GM12878 (cell line): ENCODE data around the gene CD151. TPM values are rescaled to one million over a fixed set of nuclear protein-coding genes. Genes with fewer than 3 reads are reported as not detected.

ENCODE experiments used
- ATAC-seq: fragments of 200-7000 bp; cut with Tn5 transposase; 3 replicates; pipeline ENCODE4 v1.9.1; 2020; ENCODE audit warnings: mild to moderate bottlenecking, moderate library complexity
- BruUV-seq: library from RNA; stranded (reverse); fragments of 400-500 nt; replicated peaks from 2 replicates; lab custom pipeline; 2021; lab: Mats Ljungman, UMichigan
- CTCF ChIA-PET: fragments of 300-600 bp; sonication (Branson Sonifier 250); formaldehyde crosslinking; extraction: SDS; loops from one replicate; lab custom pipeline; 2021; ENCODE audit warnings: inconsistent platforms; lab: Yijun Ruan, JAX
- POLR2A ChIA-PET: fragments of 350-600 bp; formaldehyde crosslinking; extraction: SDS; loops from one replicate; lab custom pipeline; 2021; ENCODE audit warnings: inconsistent platforms; lab: Charles Lee
- RAD21 ChIA-PET: fragments of 300-600 bp; sonication (Branson Sonifier 250); formaldehyde crosslinking; loops from one replicate; lab custom pipeline; 2023; ENCODE audit warnings: antibody characterized with exemption; ENCODE audit not compliant: unreplicated experiment; lab: Charles Lee
- SMC1A ChIA-PET: fragments of 300-600 bp; sonication (Branson Sonifier 250); formaldehyde crosslinking; loops from one replicate; lab custom pipeline; 2023; ENCODE audit not compliant: unreplicated experiment, uncharacterized antibody; lab: Charles Lee
- DNase-seq: peaks from one replicate; pipeline ENCODE4 v3.0.0-alpha.2; 2011; ENCODE audit warnings: low read depth, low spot score
- FAIRE-seq: peaks from 3 replicates; lab custom pipeline; 2011; peaks lifted over from hg19 to GRCh38; lab: Jason Lieb, UNC
- H2AFZ ChIP-seq: 2 replicates; pipeline ENCODE4 v1.6.0; 2011; ENCODE audit warnings: low read depth, low read length, control low read depth; ENCODE audit not compliant: control insufficient read depth
- H3K27ac ChIP-seq: 2 replicates; pipeline ENCODE4 v1.5.1; 2011; ENCODE audit warnings: control low read depth; ENCODE audit not compliant: control insufficient read depth, insufficient read depth
- H3K27me3 ChIP-seq, 2 experiments: replicated peaks in 1 of 2; 2 replicates each; pipeline versions ENCODE4 v1.6.0 to v1.6.1; 2011; ENCODE audit warnings: low read length in 1 of 2; ENCODE audit not compliant: control insufficient read depth in 2 of 2, insufficient read depth in 2 of 2
- H3K36me3 ChIP-seq, 2 experiments: 2 replicates each; pipeline ENCODE4 v1.5.1; 2011; ENCODE audit warnings: low read length in 1 of 2; ENCODE audit not compliant: control insufficient read depth in 2 of 2, insufficient read depth in 2 of 2
- H3K4me1 ChIP-seq: 2 replicates; pipeline ENCODE4 v1.6.1; 2011; ENCODE audit warnings: mild to moderate bottlenecking, low read length, moderate library complexity, mixed read lengths; ENCODE audit not compliant: control insufficient read depth, insufficient read depth
- H3K4me2 ChIP-seq: 2 replicates; pipeline ENCODE4 v1.6.0; 2011; ENCODE audit warnings: control low read depth; ENCODE audit not compliant: control insufficient read depth, insufficient read depth
- H3K4me3 ChIP-seq: fragments of 200-600 bp; sonication (generic); 2 replicates; pipeline ENCODE4 v1.5.1; 2016
- H3K79me2 ChIP-seq: 2 replicates; pipeline ENCODE4 v1.6.0; 2011; ENCODE audit warnings: low read length; ENCODE audit not compliant: control insufficient read depth, insufficient read depth
- H3K9ac ChIP-seq: 2 replicates; pipeline ENCODE4 v1.8.0; 2011; ENCODE audit warnings: low read length, control low read depth, mixed read lengths; ENCODE audit not compliant: control insufficient read depth, insufficient read depth
- H3K9me3 ChIP-seq: replicated peaks from 3 replicates; pipeline ENCODE4 v1.5.1; 2011; ENCODE audit warnings: mild to moderate bottlenecking, low read length; ENCODE audit not compliant: control insufficient read depth, insufficient read depth
- H4K20me1 ChIP-seq: 2 replicates; pipeline ENCODE4 v1.6.0; 2011; ENCODE audit not compliant: control insufficient read depth, insufficient read depth
- CHD4 ChIP-seq: fragments of 200-600 bp; sonication (generic); IDR thresholded peaks from 2 replicates; pipeline ENCODE4 v1.6.1; 2016; ENCODE audit warnings: mild to moderate bottlenecking
- EGR1 ChIP-seq, 2 experiments: IDR thresholded peaks; 1 replicate in 1 of 2; 2 replicates in 1 of 2; pipeline ENCODE4 v1.6.1; 2011 to 2012; ENCODE audit warnings: low read depth in 2 of 2, low read length in 2 of 2, borderline replicate concordance in 1 of 2, mild to moderate bottlenecking in 1 of 2, moderate library complexity in 1 of 2
- ESRRA ChIP-seq: IDR thresholded peaks from 2 replicates; pipeline ENCODE4 v1.6.1; 2012; ENCODE audit warnings: mild to moderate bottlenecking, low read length, improper control_type of control experiment
- GABPA ChIP-seq: IDR thresholded peaks from 2 replicates; pipeline ENCODE4 v1.6.1; 2014; ENCODE audit warnings: antibody characterized with exemption, low read depth, mild to moderate bottlenecking, inconsistent platforms
- IKZF2 ChIP-seq, 2 experiments: fragments of 450-650 bp; IDR thresholded peaks; 2 replicates each; pipeline ENCODE4 v1.6.1; 2017; ENCODE audit warnings: mild to moderate bottlenecking in 2 of 2, moderate library complexity in 2 of 2
- IRF4 ChIP-seq: IDR thresholded peaks from 2 replicates; pipeline ENCODE4 v1.6.1; 2011; ENCODE audit warnings: low read depth, low read length
- JUND ChIP-seq: IDR thresholded peaks from 2 replicates; pipeline ENCODE4 v1.6.1; 2012; ENCODE audit warnings: low read depth, mild to moderate bottlenecking, low read length, improper control_type of control experiment, moderate library complexity
- MXI1 ChIP-seq: fragments of 150-350 bp; IDR thresholded peaks from 2 replicates; pipeline ENCODE4 v1.6.1; 2011; ENCODE audit warnings: low read depth, mild to moderate bottlenecking, inconsistent platforms, low read length, improper control_type of control experiment
- POU2F2 ChIP-seq: IDR thresholded peaks from 3 replicates; pipeline ENCODE4 v1.6.1; 2011; ENCODE audit warnings: low read depth, mild to moderate bottlenecking, low read length, borderline replicate concordance
- RAD21 ChIP-seq: IDR thresholded peaks from 2 replicates; pipeline ENCODE4 v1.6.1; 2011; ENCODE audit warnings: mild to moderate bottlenecking, low read depth, low read length, moderate library complexity; ENCODE audit not compliant: insufficient read depth
- SIN3A ChIP-seq: IDR thresholded peaks from 2 replicates; pipeline ENCODE4 v1.6.1; 2012; ENCODE audit warnings: low read depth, low read length, improper control_type of control experiment
- WGBS: methylation state at CpG from one replicate; pipeline ENCODE4 v1.1.6; 2016; ENCODE audit warnings: low lambda C conversion rate; ENCODE audit not compliant: insufficient replicate concordance, insufficient coverage; ENCODE audit errors: missing lambda C conversion rate; 5-methylcytosine and 5-hydroxymethylcytosine counted together
- in situ Hi-C: fragments of 300-500 bp; cut with MboI; formaldehyde crosslinking; loops from 9 replicates; pipeline ENCODE4 v1.14.3; 2018; ENCODE audit warnings: mixed read lengths
- intact Hi-C: fragments of 100-400 bp; cut with micrococcal nuclease; formaldehyde crosslinking; loops from one replicate; pipeline ENCODE4 v1.14.2; 2022; ENCODE audit not compliant: unreplicated experiment
- polyA plus RNA-seq, 11 experiments: library from polyadenylated mRNA; depleted of rRNA in 4 of 11; unstranded in 6 of 11; stranded (reverse) in 5 of 11; fragments of >200 nt; fragmentation: Nextera tagmentation in 4 of 11; fragmentation: Illumina TruSeq in 1 of 11; extraction: Ambion mirVana in 4 of 11; extraction: Trizol in 1 of 11; gene quantifications; 1 replicate in 1 of 11; 2 replicates in 10 of 11; pipeline versions ENCODE4 v1.2.1 to v1.2.3, GENCODE V29; 2011 to 2016; ENCODE audit warnings: inconsistent platforms in 2 of 11, missing spikeins in 2 of 11, low read depth in 1 of 11
- total RNA-seq, 4 experiments: library from RNA; depleted of rRNA in 3 of 4; stranded (reverse); fragments of >200 nt in 3 of 4; fragmentation: Illumina TruSeq in 1 of 4; extraction: Trizol in 1 of 4; gene quantifications; 2 replicates each; pipeline versions ENCODE4 v1.2.1 to v1.2.3, GENCODE V29; 2013 to 2021
- TF ChIP-seq, protein P1 (sequence below): fragments of 450-650 bp; formaldehyde crosslinking; IDR thresholded peaks from 2 replicates; pipeline ENCODE4 v1.4.0; 2020; ENCODE audit warnings: mild to moderate bottlenecking, moderate library complexity
- TF ChIP-seq, protein P2 (sequence below): IDR thresholded peaks from 2 replicates; pipeline ENCODE4 v1.6.1; 2011; ENCODE audit warnings: low read depth, low read length, improper control_type of control experiment, borderline replicate concordance
- TF ChIP-seq, protein P3 (sequence below): fragments of 150-350 bp; IDR thresholded peaks from 2 replicates; pipeline ENCODE4 v1.6.1; 2014; ENCODE audit warnings: mild to moderate bottlenecking, low read depth, low read length

The CD151 gene
- total and polyA plus RNA-seq, 10 of the 15 experiments (the other 5 are each of a cell fraction or from before 2014, with no cell fraction given): 0.52 to 41.7 (median 14.7) TPM

DNA sequence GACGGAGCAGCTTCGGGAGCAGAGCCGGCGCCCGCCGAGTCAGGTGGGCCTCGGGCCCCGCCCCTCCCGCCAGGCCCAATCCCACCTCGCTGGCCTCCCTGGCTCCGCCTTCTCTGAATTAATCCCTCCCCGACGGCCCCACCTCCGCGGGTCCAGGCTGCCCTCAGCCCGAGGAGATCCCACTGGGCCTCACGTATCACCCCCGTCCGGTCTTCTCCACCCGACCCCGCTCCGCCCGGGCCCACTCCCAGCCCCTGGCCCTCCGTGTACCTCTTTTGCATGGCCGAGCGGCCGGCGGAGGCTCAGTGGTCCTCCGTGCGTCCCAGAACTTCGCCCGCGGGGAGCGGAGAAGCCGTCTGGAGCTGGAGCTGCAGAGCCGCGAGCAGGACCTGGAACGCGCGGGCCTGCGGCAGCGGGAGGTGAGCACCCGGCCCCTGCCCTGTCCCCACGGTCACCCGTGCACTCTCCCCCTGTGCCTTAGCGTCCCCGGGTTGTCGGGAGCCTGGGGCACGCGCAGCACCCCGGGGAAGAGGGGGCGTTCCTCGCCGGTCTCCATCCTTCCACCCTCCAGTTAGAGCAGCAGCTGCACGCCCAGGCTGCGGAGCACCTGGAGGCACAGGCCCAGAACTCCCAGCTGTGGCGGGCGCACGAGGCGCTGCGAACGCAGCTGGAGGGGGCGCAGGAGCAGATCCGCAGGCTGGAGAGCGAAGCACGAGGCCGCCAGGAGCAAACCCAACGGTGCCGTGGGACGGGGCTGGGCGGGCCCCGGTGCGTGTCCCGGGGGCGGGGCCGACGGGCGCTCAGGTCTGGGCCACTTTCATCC, 2.2 kb upstream of the CD151 start (continued):
- TF ChIP-seq, protein P1, sequence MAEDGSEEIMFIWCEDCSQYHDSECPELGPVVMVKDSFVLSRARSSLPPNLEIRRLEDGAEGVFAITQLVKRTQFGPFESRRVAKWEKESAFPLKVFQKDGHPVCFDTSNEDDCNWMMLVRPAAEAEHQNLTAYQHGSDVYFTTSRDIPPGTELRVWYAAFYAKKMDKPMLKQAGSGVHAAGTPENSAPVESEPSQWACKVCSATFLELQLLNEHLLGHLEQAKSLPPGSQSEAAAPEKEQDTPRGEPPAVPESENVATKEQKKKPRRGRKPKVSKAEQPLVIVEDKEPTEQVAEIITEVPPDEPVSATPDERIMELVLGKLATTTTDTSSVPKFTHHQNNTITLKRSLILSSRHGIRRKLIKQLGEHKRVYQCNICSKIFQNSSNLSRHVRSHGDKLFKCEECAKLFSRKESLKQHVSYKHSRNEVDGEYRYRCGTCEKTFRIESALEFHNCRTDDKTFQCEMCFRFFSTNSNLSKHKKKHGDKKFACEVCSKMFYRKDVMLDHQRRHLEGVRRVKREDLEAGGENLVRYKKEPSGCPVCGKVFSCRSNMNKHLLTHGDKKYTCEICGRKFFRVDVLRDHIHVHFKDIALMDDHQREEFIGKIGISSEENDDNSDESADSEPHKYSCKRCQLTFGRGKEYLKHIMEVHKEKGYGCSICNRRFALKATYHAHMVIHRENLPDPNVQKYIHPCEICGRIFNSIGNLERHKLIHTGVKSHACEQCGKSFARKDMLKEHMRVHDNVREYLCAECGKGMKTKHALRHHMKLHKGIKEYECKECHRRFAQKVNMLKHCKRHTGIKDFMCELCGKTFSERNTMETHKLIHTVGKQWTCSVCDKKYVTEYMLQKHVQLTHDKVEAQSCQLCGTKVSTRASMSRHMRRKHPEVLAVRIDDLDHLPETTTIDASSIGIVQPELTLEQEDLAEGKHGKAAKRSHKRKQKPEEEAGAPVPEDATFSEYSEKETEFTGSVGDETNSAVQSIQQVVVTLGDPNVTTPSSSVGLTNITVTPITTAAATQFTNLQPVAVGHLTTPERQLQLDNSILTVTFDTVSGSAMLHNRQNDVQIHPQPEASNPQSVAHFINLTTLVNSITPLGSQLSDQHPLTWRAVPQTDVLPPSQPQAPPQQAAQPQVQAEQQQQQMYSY (CRISPR knock-in tag): no peak
- TF ChIP-seq IRF4: no peak
- TF ChIP-seq, protein P2, sequence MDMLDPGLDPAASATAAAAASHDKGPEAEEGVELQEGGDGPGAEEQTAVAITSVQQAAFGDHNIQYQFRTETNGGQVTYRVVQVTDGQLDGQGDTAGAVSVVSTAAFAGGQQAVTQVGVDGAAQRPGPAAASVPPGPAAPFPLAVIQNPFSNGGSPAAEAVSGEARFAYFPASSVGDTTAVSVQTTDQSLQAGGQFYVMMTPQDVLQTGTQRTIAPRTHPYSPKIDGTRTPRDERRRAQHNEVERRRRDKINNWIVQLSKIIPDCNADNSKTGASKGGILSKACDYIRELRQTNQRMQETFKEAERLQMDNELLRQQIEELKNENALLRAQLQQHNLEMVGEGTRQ: peak; percentile 25

DNA sequence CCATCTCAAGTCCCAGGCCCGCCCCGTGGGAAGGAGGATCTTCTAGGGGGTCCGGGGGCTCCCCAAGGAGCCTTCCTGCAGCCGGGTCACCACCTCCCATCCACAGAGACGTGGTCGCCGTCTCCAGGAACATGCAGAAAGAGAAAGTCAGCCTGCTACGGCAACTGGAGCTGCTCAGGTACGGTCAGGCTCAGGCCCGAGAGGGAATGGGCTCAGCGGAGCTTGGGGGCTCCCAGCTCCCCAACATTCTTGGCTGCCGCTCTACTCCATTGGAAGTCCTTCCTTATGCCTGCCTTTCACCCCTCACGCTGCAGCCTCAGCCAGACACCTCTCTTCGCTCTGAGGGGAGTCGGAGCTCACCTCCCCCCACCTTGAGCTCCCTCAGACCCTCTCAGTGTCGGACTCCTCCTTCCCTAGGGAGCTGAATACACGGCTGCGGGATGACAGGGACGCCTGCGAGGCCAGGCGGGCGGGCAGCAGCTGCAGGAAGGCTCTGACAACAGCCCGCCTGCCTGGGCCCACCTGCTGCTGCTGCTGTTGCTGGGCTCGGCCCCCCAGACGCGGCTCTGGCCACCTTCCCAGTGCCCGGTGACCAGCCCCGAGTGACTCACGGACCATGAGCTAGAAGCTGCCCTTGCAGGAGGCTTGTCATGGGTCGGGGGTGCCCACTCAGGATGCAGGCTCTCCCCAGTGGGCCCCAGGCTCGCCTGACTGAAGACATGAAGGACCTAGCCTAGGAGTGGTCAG, 1.5 kb upstream of the CD151 start:
- ChIA-PET CTCF (interaction anchor here (1.1 kb wide), 1 partner anchor 17 kb away, joined by 3 read pairs; no protein-coding TSS in a partner anchor), SMC1A (no interaction called here), RAD21 (interaction anchor here (0.6 to 1.3 kb wide), 3 partner anchors 12 to 98 kb away, joined by 3 read pairs; partner anchors contain the start of gene RPLP2), POLR2A (interaction anchor here (0.6 to 5.2 kb wide), 4 partner anchors 9 to 36 kb away, joined by 3 to 33 read pairs (median 13); partner anchors contain the start of genes PNPLA2, POLR2L and TSPAN4)
- no peaks in the 10 kb centered on the region for H3K79me2 ChIP-seq
- no TSS peak for BruUV-seq
- no peaks in the 10 kb centered on the region; a peak in 3 of 4 replicates for H3K27me3 ChIP-seq
- TF ChIP-seq SIN3A (no peak), IKZF2 (IDR thresholded peaks at IDR 0.05) (no peak), ESRRA (no peak), GABPA (no peak), POU2F2 (no peak), MXI1 (no peak), CHD4 (no peak), RAD21 (no peak), JUND (no peak), EGR1 (IDR thresholded peaks at IDR 0.05; ENCODE audit: borderline replicate concordance in 1 of 2, low read depth in 2 of 2, low read length in 2 of 2) (no peak)
- TF ChIP-seq, protein P3, sequence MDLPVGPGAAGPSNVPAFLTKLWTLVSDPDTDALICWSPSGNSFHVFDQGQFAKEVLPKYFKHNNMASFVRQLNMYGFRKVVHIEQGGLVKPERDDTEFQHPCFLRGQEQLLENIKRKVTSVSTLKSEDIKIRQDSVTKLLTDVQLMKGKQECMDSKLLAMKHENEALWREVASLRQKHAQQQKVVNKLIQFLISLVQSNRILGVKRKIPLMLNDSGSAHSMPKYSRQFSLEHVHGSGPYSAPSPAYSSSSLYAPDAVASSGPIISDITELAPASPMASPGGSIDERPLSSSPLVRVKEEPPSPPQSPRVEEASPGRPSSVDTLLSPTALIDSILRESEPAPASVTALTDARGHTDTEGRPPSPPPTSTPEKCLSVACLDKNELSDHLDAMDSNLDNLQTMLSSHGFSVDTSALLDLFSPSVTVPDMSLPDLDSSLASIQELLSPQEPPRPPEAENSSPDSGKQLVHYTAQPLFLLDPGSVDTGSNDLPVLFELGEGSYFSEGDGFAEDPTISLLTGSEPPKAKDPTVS: no peak
- H3K4me2 ChIP-seq: no peak overlapping the region; the same call in 1 of the 2 replicates
- H3K27ac ChIP-seq: no peak overlapping the region
- DNase-seq (no peak), FAIRE-seq (no peak), ATAC-seq (no peak)
- H3K4me3 ChIP-seq: no peak overlapping the region; the same call in 1 of the 2 replicates
- in situ Hi-C loops (no loop called here), intact Hi-C loops (no loop called here)
- no peaks in the 10 kb centered on the region for H4K20me1 ChIP-seq
- peaks cover 42% of the 10 kb centered on the region for H3K4me1 ChIP-seq
- no peaks in the 10 kb centered on the region; a peak in 1 of 4 replicates for H3K36me3 ChIP-seq
- 58% methylated on average over 26 of the region's 31 CpGs for WGBS
- H3K9me3 ChIP-seq: no peaks in the 10 kb centered on the region
- no peak overlapping the region for H3K9ac ChIP-seq
- no peak overlapping the region for H2AFZ ChIP-seq
